Stimulated activated CD8-positive, alpha-beta memory T cell treated with anti-CD3 and anti-CD28 coated beads, Interleukin-15, amount 100 ng/mL, for 24 hours (primary cell): ENCODE data around the gene ZNF8.
A peak's percentile ranks its signal among the peaks of the same experiment; 100 is the strongest.
"Not testable (repeated sequence)": the region's sequence is repeated elsewhere in the genome, so short reads cannot be mapped to it uniquely, and the experiment has no call there.

Experiments used
- DNase-seq: peaks from one replicate; pipeline ENCODE4 v3.0.0-alpha.2; 2020; ENCODE audit warnings: low read depth

ZNF8 gene

DNA sequence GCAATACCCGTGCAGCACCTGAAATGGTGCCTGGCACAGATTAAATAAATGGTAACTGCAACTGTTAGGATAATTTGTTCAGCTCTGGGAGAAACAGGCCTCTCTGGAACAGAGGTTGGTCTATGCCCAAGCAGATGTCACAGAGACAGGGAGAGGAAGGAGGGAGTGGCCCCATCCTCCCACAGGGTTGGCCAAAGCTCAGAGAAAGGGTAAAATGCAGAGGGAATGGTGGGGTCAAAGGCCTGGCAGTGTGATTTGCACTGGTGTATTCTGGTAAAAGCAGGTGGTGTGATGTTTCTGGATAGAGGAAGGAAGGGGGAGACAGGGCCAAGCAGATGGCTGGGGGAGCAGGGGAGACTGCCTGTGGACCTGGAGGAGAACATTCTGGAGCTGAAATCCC lies 57.5 kb downstream of the ZNF8 start:
- no peak for DNase-seq

DNA sequence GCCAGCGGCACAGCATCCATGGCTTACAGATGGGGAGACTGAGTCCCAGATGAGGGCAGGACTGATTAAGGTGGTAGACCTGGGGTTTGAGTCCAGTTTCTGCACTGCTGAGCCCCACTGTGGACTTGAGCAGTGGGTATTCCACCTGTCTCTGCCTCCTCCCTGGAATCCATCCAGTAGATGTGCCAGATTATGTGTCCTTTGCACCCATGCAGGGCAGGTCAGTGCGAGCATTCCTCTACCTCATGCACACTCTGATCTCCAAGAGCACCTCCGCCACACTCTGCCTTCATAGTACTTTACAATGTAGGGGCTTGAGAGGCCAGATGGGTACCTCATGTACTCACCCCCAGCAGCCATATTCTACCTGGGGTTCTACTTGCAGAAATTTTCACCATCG lies 58.1 kb downstream of the ZNF8 start:
- DNase-seq: no peak

DNA sequence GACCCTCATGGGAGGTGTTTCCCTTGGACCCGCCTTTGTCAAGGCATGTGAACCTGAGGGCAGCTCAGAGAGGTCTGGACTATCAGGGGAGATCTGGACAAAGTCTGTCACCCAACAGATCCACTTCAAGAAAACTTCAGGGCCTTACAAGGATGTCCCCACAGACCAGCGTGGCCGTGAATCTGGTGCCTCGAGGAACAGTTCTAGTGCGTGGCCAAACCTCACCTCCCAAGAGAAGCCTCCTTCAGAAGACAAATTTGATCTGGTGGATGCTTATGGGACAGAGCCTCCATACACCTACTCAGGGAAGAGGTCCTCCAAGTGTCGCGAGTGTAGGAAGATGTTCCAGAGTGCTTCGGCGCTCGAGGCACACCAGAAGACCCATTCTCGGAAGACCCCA lies 59.6 kb downstream of the ZNF8 start:
- DNase-seq: no peak

DNA sequence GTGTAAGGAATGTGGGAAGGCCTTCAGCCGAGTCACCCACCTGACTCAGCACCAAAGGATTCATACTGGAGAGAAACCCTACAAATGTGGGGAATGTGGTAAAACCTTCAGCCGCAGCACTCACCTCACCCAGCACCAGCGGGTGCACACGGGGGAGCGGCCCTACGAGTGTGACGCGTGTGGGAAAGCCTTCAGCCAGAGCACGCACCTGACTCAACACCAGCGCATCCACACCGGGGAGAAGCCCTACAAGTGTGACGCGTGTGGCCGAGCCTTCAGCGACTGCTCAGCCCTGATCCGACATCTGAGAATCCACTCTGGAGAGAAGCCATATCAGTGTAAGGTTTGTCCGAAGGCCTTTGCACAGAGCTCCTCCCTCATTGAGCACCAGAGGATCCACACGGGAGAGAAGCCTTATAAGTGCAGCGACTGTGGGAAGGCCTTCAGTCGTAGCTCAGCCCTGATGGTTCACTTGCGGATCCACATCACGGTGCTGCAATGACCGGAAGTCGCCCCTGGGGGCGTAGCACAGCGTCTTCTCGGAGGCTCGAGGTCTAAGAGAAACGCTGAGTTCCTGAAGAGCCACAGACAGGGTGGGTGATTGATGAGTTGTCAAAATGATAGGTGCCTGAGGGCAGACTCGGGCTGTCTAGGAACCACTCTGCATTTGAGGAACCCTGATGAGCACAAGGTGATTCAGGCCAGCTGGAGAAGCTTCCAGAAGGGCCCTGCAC lies 60.2 kb downstream of the ZNF8 start:
- no peak for DNase-seq

DNA sequence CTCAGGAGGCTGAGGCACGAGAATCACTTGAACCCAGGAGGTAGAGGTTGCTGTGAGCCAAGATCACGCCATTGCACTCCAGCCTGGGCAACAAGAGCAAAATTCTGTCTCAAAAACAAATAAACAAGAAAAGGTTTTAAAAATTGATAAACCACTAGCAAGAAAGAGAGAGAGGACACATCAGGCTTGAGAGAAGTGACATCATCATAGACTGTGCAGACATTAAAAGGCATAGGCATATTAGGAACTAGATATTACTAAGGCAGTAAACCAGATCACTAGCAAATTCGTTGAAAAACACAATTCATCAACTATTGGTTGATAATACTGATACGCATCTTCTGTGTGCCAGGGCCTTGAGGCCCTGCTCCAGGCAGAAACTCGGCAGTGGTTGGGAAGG lies 66.8 kb downstream of the ZNF8 start:
- no peak for DNase-seq

DNA sequence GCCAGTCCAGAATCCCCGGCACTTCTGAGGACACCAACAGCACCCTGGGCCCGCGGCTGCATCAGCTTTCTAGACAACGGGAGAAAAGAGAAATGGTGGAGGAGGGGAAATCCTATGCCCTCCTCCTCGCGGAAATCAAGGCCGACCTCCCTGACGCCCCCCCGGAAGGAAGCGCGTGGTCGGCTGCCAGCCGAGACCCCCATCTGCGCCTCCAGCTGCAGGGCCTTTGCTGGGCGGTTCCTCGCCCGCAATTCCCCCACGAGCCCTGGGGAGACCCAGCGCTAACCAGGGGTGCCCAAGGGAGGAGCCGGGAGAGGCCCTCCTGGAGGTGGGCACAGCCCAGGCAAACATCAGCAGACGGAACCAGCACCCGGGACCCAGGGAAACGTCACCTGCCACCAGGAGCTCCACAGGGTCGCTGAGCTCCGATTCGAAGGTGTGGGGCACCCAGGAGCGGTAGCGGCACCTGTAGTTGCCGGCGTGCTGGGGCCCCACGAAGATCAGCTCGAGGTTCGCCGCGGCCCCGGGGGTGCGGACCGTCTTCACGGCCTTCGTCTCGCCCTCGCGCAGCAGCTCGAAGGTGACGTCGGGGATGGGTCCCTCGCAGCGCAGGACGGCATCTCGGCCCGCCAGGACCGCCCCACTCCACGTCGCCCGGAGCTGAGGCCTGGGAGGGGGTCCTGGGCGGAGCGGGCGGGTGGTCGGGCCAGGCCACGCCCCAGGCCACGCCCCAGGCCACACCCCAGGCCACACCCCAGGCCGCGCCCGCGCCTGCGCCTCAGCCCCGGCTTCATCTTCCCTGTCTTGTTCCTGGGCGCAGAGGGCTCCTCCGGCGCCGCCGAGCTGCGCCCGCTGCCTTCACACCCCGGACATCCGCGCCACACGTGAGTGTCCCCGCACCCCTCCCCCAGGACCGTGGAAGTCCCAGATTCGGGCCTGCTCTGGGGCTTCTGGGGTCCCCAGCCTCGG lies 68.5 kb downstream of the ZNF8 start:
- DNase-seq: peak; percentile 43

DNA sequence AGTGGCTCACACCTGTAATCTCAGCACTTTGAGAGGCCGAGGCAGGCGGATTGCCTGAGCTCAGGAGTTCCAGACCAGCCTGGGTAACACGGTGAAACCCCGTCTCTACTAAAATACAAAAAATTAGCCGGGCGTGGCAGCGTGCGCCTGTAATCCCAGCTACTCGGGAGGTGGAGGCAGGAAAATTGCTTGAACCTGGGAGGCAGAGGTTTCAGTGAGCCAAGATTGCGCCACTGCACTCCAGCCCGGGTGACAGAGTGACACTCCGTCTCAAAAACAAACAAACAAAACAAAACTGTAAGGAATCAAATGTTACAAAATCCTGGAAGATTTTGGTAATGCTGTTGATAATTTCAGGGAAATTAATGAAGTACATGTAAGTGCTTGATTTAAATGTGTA lies 69.3 kb downstream of the ZNF8 start:
- not testable (repeated sequence) for DNase-seq

DNA sequence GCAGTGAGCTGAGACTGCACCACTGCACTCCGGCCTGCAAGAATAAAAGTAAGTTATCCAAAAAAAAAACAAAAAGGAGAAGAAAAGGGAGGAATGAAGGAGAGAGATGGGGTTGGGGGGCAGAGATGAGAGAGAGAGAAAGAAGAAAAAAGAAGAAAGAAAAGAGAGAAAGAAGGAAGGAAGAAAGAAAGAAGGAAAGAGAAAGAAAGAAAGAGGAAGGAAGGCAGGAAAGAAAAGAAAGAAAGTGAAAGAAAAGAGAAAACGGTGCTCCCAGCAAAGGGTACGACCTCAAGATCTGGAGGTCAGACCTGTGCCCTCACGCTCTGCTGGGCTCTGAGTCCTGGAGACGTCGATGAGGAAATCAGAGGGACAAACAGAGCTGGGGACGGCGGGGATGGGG lies 70.8 kb downstream of the ZNF8 start:
- no peak for DNase-seq

DNA sequence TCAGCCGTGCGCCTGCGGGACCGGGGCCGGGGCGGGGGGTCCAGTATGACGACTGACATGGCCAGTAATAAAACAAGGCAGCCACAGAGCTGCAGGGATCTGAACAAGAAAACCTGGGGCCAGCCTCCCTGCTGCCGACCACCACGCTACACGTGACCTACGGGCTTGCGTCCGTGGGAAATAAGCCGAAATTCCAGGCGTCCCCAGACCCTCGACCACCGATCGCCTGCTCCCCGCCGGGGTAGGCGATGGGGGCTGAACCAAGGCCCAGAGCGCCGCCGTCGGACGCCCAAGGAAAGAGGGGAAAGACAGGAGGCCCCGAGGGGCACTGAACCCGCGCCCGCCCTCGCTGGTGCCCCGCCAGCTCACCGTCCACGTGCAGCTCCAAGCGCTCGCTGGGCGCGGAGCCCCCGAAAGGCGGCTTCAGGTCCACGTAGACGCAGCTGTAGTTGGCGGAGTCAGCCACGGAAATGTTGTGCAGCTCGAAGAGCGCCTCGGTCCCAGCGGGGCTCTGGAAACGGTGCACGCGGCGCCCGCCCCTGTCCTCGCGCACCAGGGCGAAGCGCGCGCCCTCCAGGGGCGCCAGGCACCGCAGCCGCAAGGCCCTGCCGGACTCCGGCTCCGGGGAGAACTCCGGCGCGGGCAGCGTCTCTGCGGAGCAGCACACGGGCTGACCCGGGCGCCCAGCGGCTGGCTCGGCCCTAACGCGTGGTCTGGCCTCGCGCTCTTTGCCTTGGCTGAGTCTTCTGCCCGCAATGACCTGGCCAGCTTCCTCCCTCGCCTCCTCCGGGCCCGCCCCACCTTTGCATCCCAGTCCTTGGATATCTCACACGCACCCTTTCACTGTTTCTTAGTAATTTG lies 71.5 kb downstream of the ZNF8 start:
- no peak for DNase-seq

DNA sequence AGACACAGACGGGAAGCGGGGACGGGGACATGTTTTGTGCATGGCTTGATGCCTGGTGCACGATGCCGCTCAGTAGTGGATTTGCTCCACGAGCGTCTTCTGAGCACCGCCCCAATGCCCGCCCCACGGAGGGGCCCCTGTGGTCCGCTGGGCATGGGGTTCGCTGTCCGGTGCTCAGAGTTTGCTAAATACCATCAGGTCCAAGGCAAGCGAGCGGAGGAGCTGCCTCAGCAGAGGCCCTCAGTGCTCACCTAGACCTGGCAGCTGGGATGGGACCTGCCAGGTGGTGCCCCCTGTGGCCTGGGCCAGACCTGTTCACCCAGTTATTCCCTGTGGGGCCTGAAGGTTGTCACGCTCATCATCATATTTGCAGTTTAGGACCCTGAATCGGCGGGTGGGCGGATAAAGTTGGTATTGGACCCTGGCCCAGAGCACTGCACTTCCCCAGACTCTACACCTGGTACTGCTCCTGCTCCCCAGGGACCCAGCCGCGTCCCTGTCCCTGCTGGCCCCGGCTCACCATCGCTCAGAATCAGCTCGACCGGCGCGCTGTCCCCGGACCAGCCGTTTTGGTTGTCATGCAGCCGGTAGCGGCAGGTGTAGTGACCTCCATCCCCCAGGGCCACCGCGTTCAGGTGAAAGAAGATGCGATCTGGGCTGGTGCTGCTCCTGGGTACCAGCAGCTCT lies 72.3 kb downstream of the ZNF8 start:
- DNase-seq: no peak

DNA sequence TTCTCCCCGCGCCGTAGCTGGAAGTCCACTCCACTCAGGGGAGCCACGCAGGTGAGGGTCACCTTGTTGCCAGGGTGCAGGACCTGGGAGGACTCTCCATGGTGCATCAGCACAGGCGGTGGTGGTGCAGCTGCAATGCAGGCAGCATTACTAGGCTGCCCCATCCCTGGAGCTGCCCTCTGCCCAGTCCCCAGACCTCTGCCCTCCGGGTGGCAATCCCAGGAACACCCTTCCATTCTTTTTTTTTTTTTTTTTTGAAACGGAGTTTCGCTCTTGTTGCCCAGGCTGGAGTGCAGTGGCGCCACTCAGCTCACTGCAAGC lies 72.8 kb downstream of the ZNF8 start:
- no peak for DNase-seq

DNA sequence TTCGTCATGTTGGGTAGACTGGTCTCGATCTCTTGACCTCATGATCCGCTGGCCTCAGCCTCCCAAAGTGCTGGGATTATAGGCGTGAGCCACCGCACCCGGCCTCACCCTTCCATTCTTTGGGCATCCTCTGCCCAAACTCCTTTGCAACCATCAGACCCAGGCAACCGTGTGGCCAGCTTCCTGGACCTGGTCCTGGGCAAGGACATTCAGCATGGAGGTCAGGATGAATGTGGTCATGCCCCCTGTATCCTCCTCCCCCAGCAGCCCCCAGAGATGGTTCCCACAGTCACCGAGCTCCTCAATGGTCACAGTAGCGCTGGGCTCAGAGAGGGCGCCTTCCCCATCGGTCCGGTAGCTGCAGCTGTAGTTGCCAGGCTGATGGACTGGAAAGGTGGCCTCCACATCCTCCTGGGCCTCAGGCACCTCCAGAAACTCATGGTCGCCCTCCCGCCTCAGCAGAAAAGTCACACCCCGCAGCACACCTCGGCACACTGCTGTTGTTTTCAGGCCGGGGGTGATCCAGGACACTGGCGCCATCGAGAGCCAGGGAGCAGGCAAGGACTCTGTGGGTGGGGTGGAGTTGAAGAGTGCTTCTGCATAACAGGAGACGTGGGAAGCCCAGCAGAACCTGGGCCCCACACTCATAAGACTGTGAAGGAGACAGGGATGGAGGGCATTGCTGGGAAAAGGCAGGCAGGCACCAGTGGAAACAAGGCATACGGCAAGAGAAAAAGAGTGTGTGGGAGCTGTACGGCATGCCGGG lies 73.4 kb downstream of the ZNF8 start:
- DNase-seq: no peak
